Transverse colon (tissue), 4 donors: ENCODE data around the gene SKAP2.

Experiments
- EP300 ChIP-seq: sonication (generic); formaldehyde crosslinking; IDR thresholded peaks from one replicate; pipeline ENCODE4 v1.6.1; 2017; ENCODE audit warnings: antibody characterized with exemption, low read depth
- POLR2A ChIP-seq: fragments of 450-650 bp; IDR thresholded peaks from one replicate; pipeline ENCODE4 v1.6.1; 2016; ENCODE audit warnings: antibody characterized with exemption, mild to moderate bottlenecking, moderate library complexity
- POLR2AphosphoS5 ChIP-seq, 3 donors: sonication (generic); formaldehyde crosslinking; IDR thresholded peaks; one replicate each; pipeline ENCODE4 v1.6.1; 2016; ENCODE audit warnings: antibody characterized with exemption in 3 of 3
- TF ChIP-seq, protein P1 (sequence below), 5 experiments: fragments of 200-600 bp in 3 of 5; fragments of 450-650 bp in 2 of 5; sonication (generic) in 3 of 5; IDR thresholded peaks; 1 replicate in 2 of 5; 2 replicates in 3 of 5; pipeline ENCODE4 v1.5.1; 2016 to 2017; ENCODE audit warnings: antibody characterized with exemption in 5 of 5, inconsistent platforms in 3 of 5, mild to moderate bottlenecking in 2 of 5, moderate library complexity in 1 of 5

DNA sequence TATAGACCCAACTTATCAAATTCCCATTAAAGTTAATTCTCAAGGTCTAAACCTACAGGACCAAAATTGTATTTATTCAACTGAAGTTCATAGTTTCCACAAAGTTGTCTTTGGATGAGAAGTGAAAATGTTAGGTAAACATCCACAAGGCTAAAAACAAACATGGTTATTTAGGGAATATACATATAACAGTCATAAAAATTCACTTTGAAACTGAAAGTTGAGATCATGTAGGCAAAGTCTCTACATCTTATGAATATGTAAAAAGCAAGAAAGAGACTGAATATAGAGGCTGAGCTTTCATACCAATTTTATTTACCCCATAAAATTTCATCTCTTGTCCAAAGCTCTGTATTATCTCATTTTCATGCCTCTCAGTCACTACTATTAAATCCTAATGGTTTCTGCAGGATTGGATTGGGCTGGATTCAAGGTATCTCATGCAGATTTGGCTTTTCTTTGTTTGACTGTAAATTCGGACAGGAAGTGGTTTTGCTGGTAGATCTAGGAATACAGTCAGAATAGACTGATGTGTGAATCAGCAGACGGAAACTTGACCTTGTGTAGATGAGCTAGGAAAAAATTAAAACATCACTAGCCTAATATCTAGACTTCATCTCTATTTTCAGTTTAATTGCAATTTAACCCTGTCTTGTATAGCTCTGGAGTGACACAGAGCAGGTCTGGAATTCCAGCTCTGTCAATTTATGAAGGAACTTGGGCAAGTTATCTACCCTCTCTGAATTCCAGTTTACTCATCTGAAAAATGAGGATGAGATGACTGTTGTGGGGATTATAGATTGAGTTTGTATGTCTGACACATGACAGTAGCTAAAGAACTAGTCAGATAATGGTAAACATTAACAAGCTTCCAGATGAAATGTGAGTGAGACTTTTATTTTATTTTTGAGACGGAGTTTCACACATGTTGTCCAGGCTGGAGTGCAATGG, 27.3 kb upstream of the SKAP2 start:
- TF ChIP-seq POLR2A: no peak
- TF ChIP-seq, protein P1, sequence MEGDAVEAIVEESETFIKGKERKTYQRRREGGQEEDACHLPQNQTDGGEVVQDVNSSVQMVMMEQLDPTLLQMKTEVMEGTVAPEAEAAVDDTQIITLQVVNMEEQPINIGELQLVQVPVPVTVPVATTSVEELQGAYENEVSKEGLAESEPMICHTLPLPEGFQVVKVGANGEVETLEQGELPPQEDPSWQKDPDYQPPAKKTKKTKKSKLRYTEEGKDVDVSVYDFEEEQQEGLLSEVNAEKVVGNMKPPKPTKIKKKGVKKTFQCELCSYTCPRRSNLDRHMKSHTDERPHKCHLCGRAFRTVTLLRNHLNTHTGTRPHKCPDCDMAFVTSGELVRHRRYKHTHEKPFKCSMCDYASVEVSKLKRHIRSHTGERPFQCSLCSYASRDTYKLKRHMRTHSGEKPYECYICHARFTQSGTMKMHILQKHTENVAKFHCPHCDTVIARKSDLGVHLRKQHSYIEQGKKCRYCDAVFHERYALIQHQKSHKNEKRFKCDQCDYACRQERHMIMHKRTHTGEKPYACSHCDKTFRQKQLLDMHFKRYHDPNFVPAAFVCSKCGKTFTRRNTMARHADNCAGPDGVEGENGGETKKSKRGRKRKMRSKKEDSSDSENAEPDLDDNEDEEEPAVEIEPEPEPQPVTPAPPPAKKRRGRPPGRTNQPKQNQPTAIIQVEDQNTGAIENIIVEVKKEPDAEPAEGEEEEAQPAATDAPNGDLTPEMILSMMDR (IDR thresholded peaks at IDR 0.05): no peak
- no peak for TF ChIP-seq POLR2AphosphoS5 (IDR thresholded peaks at IDR 0.05)
- TF ChIP-seq EP300: no peak
